AG10803 (cell line): ENCODE results near the gene UNC79.

Experiments used
- DNase-seq: peaks from one replicate; pipeline ENCODE4 v3.0.0; 2010; ENCODE audit warnings: low read depth
- H3K4me3 ChIP-seq: 2 replicates; pipeline ENCODE4 v1.5.1; 2011; ENCODE audit warnings: mild to moderate bottlenecking, low read length, control low read depth
- TF ChIP-seq, protein P1 (sequence below): conservative IDR thresholded peaks from 2 replicates; pipeline ENCODE4 v1.5.1; 2011; ENCODE audit warnings: mild to moderate bottlenecking, low read length, control low read depth, inconsistent platforms

UNC79 gene

DNA sequence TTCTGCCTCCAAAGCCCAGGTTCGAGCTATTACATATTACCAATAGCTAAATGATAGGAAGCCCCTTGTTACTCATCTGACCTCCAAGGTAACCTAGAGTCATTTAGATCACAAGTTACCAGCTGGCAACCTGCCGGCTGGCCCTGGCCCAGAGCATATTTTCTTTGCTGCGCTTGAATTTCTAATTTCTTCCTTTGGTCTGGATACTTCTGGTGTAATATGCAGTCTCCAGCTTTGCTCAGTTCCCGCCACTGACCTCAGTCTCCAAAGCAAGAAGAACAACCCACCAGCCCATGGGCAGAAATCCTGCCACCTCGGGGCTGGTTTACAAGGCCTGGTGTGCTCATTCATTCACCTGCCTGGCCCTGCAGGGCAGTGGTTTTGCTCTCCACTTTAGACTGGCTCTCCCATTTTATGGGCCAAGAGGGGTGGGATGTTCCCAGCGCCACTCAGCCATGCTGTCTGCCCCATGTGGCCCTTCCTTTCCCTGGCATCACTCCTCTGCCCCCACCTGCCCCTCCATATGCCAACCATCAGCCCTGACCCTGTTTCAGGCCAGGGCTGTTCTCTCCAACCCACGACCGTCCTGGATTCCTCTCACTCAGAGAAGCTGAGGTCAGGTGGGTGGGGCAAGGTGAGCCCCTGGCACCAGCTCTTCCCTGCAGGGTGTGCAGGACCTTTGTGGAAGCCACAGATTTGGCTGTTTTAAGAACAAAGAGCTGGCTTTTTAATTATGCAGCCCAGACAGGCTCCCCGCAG, 281.5 kb downstream of the UNC79 start:
- no peak for DNase-seq
- H3K4me3 ChIP-seq = no peak overlapping the region
- TF ChIP-seq, protein P1, sequence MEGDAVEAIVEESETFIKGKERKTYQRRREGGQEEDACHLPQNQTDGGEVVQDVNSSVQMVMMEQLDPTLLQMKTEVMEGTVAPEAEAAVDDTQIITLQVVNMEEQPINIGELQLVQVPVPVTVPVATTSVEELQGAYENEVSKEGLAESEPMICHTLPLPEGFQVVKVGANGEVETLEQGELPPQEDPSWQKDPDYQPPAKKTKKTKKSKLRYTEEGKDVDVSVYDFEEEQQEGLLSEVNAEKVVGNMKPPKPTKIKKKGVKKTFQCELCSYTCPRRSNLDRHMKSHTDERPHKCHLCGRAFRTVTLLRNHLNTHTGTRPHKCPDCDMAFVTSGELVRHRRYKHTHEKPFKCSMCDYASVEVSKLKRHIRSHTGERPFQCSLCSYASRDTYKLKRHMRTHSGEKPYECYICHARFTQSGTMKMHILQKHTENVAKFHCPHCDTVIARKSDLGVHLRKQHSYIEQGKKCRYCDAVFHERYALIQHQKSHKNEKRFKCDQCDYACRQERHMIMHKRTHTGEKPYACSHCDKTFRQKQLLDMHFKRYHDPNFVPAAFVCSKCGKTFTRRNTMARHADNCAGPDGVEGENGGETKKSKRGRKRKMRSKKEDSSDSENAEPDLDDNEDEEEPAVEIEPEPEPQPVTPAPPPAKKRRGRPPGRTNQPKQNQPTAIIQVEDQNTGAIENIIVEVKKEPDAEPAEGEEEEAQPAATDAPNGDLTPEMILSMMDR = no peak

DNA sequence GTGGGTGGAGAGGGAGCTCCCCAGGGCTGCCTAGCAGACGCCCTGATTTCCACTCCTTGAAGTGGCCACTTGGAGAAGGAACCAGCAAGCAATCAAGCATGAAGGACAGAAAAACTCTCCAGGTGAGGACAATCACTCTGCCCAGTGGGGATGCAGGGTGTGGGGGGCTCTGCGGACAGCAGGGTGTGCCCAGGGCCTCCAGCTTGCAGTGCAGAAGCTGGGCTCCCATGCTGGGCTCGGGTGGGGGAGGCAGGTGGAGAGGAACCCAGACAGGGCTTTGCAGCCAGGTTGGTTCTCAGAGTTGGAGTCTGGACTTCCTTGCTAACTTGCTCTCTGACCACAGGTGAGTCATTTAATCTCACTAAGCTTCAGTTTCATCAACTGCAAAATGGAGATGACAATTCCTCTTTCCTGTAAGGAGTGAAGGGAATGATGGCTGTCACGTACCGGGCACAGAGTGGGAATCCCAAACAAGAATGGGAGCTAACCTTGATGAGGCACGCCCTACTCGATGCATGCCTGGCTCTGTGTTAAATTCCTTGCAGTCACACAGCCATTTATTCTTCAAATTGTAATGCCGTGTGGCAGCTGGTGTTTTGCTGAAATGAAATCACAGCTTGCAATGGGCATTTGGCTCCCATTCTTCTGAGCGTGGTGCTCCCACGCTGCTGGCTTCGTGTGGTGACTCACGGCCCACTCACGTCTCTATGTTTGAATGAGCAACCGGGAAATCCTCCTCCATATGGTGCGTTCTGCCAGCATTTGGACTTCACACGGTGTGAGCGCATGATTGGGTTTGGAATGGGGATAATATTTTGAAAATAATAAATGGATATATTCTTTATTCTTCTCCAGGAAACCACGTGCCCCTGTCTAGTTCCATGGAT, 282.3 kb downstream of the UNC79 start:
- peak; percentile 2 for DNase-seq
- TF ChIP-seq, protein P1 = no peak
- no peak overlapping the region for H3K4me3 ChIP-seq

DNA sequence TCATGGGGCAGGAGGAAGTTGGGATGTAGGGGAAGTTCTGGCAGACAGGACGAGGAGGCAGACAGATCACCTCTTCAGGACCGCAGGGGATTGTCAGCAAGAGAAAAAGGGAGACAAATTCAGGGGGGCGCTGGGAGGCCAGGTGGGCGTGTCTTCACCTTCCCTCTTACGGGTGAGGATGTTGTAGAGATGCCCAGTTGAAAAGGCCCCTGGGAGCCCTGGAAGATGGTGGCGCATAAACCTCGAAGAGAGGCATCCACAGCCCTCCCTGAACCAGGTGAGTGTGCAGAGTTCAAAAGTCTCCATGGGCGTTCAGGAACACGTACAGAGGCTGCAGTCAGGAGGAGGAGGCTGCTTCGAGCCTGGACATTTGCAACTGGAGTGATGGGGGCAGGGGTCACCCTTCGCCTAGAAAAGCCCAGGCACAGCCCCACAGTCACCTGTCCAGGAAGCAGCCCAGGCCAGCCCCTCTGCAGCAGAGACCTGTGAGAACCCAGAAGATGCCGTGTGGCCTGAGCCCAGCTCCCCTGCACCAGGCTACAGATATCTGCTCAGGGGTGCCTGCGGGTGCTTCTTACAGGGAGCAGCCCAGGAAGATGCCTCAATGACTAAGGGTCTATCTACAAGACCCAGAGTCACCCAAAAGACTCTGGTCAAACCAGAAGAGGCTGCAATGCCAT, 283.1 kb downstream of the UNC79 start:
- H3K4me3 ChIP-seq = no peak overlapping the region
- DNase-seq = no peak
- TF ChIP-seq, protein P1 = no peak

DNA sequence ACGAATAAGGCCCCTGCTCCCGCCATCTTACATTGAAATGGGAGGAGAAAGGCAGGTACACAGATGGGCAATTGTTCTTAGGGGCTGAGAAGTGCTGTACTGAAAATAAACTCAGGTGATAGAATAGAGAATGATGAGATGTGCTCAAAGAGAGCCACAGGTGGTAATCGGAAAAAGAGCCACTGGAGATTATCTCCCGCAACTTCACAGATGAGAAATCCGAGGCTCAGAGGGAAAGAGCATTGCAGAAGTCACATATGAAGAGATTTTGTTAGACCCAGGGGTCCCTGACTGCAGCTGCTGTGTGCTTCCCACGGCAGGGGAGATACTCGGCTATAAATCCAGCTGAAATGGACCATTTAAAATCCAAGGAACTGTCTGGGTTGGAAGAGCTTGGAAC, 283.9 kb downstream of the UNC79 start:
- TF ChIP-seq, protein P1 = no peak
- H3K4me3 ChIP-seq = no peak overlapping the region
- DNase-seq = no peak

DNA sequence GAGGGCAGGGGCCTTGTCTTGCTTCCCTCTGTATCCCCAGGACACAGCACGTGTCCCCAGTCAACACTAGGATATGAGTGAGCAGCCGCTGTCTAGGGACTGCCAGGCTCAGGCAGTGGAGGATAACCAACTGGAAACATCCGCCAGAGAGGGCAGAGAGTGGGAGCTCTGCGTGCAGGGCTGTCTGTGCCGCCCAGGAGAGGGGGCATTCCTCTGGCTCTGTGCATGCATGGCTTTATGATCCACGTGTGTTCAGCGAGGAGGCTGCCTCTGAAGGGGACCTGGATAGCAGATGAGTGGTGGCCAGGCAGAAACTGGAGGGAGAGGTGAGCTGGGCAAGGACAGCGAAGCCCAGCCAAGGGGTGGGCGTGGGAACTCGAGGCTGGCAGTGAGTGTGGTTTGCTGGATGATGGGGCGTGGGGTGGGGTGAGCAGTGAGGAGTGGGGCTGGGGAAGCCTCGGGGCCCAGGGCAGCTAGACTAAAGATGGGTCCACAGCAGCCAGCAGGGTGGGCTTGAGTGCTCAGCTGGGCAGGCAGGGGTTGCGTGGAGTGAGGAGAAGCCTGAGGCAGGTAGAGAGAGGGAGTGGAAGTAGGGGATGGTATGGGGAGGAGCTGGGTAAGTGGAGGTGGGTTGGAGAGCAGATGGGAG, 284.7 kb downstream of the UNC79 start:
- DNase-seq = no peak
- no peak overlapping the region for H3K4me3 ChIP-seq
- TF ChIP-seq, protein P1 = no peak

DNA sequence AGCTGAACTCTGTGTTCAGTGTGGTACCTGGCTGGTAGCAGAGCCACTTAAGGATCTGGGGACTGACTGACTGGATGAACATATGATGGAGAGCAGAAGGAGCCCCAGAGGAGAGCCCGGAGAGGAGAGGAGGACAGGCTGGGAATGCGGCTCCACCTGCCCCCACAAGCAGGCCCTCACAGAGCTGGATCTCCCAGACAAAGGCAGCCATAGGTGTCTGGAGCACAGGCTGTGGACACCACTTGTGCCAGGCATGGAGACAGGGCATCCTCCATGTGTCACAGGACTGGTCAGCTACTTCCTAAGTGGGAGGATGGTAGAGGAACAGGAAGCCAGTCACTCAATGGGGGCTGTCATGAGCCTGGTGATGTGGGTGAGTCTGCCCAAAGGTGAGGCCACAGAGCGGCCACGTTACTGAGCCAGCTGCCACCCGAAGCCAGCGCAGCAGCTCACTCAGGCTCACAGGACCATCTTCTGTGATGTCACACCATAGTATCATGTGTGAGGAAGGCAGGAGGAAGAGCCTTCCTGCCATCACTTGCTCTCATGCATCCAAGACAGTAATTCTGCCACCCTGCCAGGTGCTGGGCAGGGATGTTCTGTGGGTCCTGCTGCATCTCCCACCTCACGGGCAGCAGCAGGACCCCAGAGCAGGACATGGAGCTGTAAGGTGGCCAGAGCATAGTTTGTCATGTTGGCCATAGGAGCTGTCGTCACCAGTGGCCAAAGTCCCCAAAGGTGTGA, 285.4 kb downstream of the UNC79 start:
- no peak for DNase-seq
- H3K4me3 ChIP-seq = no peak overlapping the region
- TF ChIP-seq, protein P1 = no peak
